ENCODE measurements around the gene SKI.

GRCh38 chr1:2355373-2356261 lies 127.5 kb downstream of the SKI start:
- TF ChIP-seq MAX (IDR thresholded peaks at IDR 0.05; ENCODE audit: low read depth, low read length) (no peak), CTCF (IDR thresholded peaks at IDR 0.05; ENCODE audit: low read depth, low read length) (no peak)
